ENCODE measurements around the gene RBFOX2.
"Not testable (repeated sequence)": the region's sequence is repeated elsewhere in the genome, so short reads cannot be mapped to it uniquely, and the experiment has no call there.

RBFOX2 gene

GRCh38 chr22:36008565-36008964 lies 20.1 kb downstream of the RBFOX2 start:
- no peak for DNase-seq (ENCODE audit: low spot score)

GRCh38 chr22:36008131-36008530 lies 20.5 kb downstream of the RBFOX2 start:
- DNase-seq (ENCODE audit: low spot score), result no peak

- DNase-seq (ENCODE audit: low spot score), result no peak
These were observed 24.5 kb downstream of the RBFOX2 start for GRCh38 chr22:36003972-36004674.

- no peak for DNase-seq (ENCODE audit: low spot score)
These were observed 25.8 kb downstream of the RBFOX2 start for GRCh38 chr22:36002718-36003260.

GRCh38 chr22:36002084-36002483 lies 26.5 kb downstream of the RBFOX2 start:
- no peak for DNase-seq (ENCODE audit: low spot score)

- DNase-seq (ENCODE audit: low spot score), result no peak
These were observed 29.9 kb downstream of the RBFOX2 start for GRCh38 chr22:35998748-35999147.

GRCh38 chr22:35997438-35997837 lies 31.2 kb downstream of the RBFOX2 start:
- no peak for DNase-seq (ENCODE audit: low spot score)

GRCh38 chr22:35996596-35996995 lies 32.0 kb downstream of the RBFOX2 start:
- no peak for DNase-seq (ENCODE audit: low spot score)

GRCh38 chr22:35995772-35996171 lies 32.9 kb downstream of the RBFOX2 start:
- DNase-seq (ENCODE audit: low spot score), result no peak

- DNase-seq (ENCODE audit: low spot score), result no peak
These were observed 33.3 kb downstream of the RBFOX2 start for GRCh38 chr22:35995348-35995747.

GRCh38 chr22:35993727-35994126 lies 34.9 kb downstream of the RBFOX2 start:
- DNase-seq (ENCODE audit: low spot score), result not testable (repeated sequence)

GRCh38 chr22:35993048-35993714 lies 35.4 kb downstream of the RBFOX2 start:
- DNase-seq (ENCODE audit: low spot score), result no peak

GRCh38 chr22:35991168-35991567 lies 37.5 kb downstream of the RBFOX2 start:
- DNase-seq (ENCODE audit: low spot score), result no peak

- DNase-seq (ENCODE audit: low spot score), result no peak
These were observed 40.6 kb downstream of the RBFOX2 start for GRCh38 chr22:35988030-35988429.

- DNase-seq (ENCODE audit: low spot score), result no peak
These were observed 41.1 kb downstream of the RBFOX2 start for GRCh38 chr22:35987487-35987886.

- DNase-seq (ENCODE audit: low spot score), result no peak
These were observed 42.5 kb downstream of the RBFOX2 start for GRCh38 chr22:35986088-35986487.

- no peak for DNase-seq (ENCODE audit: low spot score)
These were observed 43.3 kb downstream of the RBFOX2 start for GRCh38 chr22:35985371-35985770.

- no peak for DNase-seq (ENCODE audit: low spot score)
These were observed 44.1 kb downstream of the RBFOX2 start for GRCh38 chr22:35984183-35985175.

GRCh38 chr22:35981900-35982299 lies 46.7 kb downstream of the RBFOX2 start:
- DNase-seq (ENCODE audit: low spot score), result no peak

- DNase-seq (ENCODE audit: low spot score), result no peak
These were observed 49.7 kb downstream of the RBFOX2 start for GRCh38 chr22:35978889-35979288.

- DNase-seq (ENCODE audit: low spot score), result no peak
These were observed 50.4 kb downstream of the RBFOX2 start for GRCh38 chr22:35978201-35978600.

GRCh38 chr22:35977136-35977535 lies 51.5 kb downstream of the RBFOX2 start:
- DNase-seq (ENCODE audit: low spot score), result no peak
